D721Med (cell line): ENCODE data around the gene STX16.

Experiments
- DNase-seq: peaks from one replicate; pipeline ENCODE4 v3.0.0; 2011; ENCODE audit warnings: low spot score; ENCODE audit not compliant: insufficient read length
- FAIRE-seq: peaks from 2 replicates; lab custom pipeline; 2011; peaks lifted over from hg19 to GRCh38; lab: Jason Lieb, UNC
- CTCF ChIP-seq: IDR thresholded peaks from 2 replicates; pipeline ENCODE4 v1.5.1; 2012; ENCODE audit warnings: mild to moderate bottlenecking, control low read depth; ENCODE audit not compliant: insufficient read depth; ENCODE audit errors: missing control alignments

The STX16 gene

GRCh38 chr20:58657262-58657661 is 6.2 kb downstream of the STX16 start:
- FAIRE-seq (no peak), DNase-seq (no peak)
- TF ChIP-seq CTCF: no peak

GRCh38 chr20:58657986-58658385 is 6.9 kb downstream of the STX16 start:
- no peak for TF ChIP-seq CTCF
- DNase-seq (no peak), FAIRE-seq (no peak)

- FAIRE-seq (no peak), DNase-seq (no peak)
- no peak for TF ChIP-seq CTCF
These were observed 7.7 kb downstream of the STX16 start for GRCh38 chr20:58658760-58659159.

- DNase-seq: no peak
These were observed 8.8 kb downstream of the STX16 start for GRCh38 chr20:58659841-58660240.

GRCh38 chr20:58660855-58661597 is 9.9 kb downstream of the STX16 start:
- FAIRE-seq (no peak), DNase-seq (no peak)
- TF ChIP-seq CTCF: no peak

More at GRCh38 chr20:58659841-58660240, 8.8 kb downstream of the STX16 start:
- no peak for FAIRE-seq
- no peak for TF ChIP-seq CTCF

- TF ChIP-seq CTCF: no peak
- DNase-seq (no peak), FAIRE-seq (no peak)
These were observed 10.8 kb downstream of the STX16 start for GRCh38 chr20:58661598-58662473.

GRCh38 chr20:58664331-58664730 is 13.2 kb downstream of the STX16 start:
- DNase-seq: no peak
- FAIRE-seq: no peak
- TF ChIP-seq CTCF: no peak
